Activated T-helper 1 cell treated with Interleukin-2 at 50 U/mL for 16 hours (primary cell): ENCODE measurements around the gene LRG1.

Experiments
- DNase-seq: peaks from one replicate; pipeline ENCODE4 v3.0.0-alpha.2; 2020; ENCODE audit warnings: low read depth

Gene LRG1

DNA sequence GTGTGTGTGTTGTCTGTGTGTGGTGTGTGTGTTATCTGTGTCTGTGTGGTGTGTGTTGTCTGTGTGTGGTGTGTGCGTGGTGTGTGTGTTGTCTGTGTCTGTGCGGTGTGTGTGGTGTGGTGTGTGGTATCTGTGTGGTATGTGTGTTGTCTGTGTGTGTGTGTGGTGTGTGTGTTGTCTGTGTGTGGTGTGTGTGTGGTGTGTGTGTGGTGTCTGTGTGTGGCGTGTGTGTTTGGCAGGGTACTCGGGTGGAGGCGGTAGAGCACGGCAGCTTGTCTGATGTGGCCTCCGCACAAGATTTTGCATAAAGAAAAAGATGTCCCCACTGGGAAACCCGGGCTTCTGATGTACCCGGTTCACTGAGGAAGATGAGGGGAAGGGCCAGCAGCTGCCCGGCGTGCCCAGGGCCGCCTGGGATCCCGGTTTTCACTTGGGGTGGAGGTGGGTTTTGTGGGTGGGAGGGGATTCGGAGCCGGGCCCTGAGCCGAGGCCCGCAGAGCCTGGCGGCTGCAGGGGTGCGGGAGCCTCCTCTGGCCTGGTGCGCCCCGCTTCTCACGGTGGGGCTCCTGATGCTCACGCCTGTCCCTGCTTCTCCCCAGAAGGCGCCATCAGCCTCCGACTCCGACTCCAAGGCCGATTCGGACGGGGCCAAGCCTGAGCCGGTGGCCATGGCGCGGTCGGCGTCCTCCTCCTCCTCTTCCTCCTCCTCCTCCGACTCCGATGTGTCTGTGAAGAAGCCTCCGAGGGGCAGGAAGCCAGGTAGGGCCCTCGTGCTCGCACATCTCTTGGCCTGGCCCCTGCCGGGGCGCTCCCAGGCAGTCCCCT, 46.5 kb downstream of the LRG1 start:
- DNase-seq, result no peak

GRCh38 chr19:4492337-4493103, 47.3 kb downstream of the LRG1 start:
- no peak for DNase-seq

DNA sequence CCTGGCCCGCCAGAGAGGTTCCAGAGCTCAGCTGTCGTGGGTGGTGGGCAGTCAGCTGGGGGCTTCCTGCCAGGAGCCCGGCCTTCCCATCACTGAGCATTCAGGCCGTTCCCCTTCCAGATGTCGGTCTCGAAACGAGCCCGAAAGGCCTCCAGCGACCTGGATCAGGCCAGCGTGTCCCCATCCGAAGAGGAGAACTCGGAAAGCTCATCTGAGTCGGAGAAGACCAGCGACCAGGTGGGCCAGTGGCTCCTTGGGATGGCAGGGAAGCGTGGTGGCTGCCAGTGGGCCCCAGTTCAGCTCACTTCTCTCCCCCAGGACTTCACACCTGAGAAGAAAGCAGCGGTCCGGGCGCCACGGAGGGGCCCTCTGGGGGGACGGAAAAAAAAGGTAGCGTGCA, 48.4 kb downstream of the LRG1 start:
- no peak for DNase-seq

DNA sequence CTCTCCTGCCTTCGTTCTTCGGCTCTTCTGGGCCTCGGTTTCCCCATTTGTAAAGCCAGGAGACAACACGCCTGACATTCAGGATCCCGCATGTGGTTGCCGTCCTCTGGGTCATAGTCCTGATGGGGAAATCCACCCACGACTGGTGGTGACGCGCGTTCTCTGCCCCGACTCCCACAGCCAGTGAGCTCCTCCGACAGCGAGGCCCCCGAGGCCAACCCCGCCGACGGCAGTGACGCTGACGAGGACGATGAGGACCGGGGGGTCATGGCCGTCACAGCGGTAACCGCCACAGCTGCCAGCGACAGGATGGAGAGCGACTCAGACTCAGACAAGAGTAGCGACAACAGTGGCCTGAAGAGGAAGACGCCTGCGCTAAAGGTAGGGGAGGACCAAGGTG, 51.3 kb downstream of the LRG1 start:
- no peak for DNase-seq

- no peak for DNase-seq
These were observed 52.3 kb downstream of the LRG1 start for GRCh38 chr19:4487572-4487971.
